ENCODE measurements around the gene PACS2.
A peak's percentile ranks its signal among the peaks of the same experiment; 100 is the strongest.

The PACS2 gene

DNA sequence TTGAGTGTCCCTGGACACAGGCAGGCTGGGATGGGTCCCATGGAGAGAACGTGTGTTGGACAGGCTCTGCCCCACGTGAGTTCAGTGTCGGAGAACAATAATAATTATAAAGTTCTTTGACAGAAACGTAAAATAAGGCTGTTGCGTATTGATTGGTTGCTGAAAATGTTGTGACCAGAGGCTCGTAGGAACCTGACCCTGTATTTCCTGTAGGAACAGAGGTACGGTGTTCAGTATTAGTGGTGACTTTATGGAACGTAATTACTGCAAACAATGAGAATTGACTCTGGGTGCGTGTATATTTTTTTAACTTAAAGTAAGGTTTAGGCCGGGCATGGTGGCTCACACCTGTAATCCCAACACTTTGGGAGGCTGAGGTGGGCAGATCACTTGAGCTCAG is 112.9 kb downstream of the PACS2 start:
- DNase-seq: no peak

DNA sequence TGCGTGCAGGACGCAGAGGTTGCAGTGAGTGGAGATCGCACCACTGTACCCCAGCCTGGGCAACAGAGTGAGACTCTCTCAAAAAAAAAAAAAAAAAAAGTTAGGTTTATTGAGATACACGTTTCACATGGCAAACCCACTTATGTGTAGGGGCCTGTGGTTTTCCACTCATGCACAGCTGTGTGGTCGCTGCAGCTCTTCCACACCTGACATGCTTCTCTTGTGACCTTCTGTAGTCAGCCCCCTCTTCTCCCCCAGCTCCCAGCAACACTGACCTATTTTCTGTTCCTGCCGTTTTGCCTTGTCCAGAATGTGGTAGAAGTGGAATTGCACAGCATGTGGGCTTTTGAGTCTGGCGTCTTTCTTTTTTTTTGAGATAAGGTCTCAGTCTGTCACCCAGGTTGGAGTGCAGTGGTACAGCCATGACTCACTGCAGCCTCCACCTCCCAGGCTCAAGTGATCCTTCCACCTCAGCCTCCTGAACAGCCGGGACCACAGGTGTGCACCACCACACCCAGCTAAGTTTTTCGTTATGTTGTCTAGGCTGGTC is 113.5 kb downstream of the PACS2 start:
- DNase-seq: no peak

DNA sequence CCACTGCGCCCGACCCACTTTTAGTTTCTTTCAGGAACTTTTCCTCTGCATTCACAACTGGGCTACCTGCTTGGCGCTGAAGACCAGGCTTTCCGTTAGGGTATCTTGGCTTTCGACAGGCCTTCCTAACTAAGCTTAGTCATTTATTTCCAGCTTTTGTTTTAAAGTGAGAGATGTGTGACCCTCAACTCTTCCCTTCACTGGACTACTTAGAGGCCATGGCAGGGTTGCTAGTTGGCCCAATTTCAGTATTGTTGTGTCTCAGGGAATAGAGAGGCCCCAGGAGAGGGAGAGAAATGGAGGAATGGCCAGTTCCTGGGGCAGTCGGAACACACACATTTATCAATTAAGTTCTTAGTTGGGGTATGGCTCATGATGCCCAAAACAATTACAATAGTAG is 115.5 kb downstream of the PACS2 start:
- no peak for DNase-seq

DNA sequence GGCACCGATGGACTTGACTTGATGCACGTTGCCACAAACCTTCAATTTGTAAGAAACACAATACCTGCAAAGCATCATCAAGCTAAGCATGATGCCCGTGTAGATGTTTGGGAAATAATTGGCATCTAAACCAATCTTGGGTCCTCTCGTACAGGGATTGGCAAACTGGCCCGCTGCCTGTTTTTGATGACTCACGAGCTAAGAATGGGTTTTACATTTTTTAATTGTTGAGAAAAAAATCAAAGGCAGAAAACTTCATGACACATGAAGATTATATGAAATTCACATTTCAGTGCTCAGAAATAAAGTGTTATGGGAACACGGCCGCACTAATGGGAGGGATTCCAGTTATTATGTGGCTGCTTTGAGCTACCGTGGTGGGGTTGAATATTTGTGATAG is 116.0 kb downstream of the PACS2 start:
- DNase-seq: no peak

DNA sequence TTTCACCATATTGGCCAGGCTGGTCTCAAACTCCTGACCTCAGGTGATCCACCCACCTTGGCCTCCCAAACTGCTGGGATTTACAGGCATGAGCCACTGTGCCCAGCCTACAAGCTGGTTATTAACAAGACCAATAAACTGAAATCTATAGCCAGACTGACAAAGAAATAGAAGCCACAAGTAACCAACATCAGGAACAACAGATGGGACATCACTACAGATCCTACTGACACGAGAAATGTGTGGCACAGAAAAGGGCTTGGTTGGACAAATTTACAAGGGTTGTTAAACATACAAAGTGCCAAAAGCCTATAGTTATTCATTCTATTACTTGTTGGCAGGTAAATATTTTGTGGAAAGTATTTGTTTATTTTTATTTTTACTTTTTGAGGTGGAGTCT is 116.7 kb downstream of the PACS2 start:
- DNase-seq: no peak

DNA sequence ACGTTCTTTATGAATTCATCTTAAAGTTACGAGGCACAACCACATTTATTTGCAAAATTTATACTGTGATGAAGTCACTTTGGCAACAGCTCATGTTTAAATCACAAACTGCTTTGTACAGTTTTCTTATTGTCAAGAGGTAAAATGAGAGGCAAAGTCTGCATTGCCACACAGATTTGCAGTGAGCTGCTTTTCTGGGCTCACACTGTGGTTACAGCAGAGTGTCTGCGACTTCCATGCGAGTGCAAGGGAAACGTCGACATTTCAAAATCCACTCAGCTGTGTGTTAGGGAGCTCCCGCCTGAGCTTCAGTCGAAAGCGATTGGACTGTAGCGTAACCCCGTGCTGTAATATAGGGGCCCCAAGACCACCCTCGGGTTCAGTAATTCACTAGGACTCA is 118.1 kb downstream of the PACS2 start:
- DNase-seq: no peak

DNA sequence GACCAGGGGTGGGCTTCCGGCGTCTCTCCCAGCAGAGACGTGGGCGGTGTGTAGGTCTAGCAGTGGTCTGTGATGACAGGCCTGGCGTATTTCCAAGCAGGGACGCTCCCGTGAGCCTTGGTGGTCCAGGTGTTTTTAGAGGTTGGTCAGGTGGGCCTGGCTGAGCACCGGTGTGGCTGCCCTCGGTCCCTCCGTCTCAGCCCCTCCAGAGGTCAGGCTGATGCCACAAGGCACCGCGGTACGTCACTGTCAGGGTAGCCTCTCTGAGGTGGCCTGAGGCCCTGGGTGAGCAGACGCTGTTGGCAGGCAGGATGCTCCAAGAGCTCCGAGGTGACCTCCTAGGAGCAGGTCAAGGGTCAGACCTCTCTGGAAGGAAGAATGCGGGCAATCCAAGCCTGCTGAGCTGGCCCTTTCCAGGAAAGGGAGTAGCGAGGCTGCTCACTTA is 118.6 kb downstream of the PACS2 start:
- no peak for DNase-seq

DNA sequence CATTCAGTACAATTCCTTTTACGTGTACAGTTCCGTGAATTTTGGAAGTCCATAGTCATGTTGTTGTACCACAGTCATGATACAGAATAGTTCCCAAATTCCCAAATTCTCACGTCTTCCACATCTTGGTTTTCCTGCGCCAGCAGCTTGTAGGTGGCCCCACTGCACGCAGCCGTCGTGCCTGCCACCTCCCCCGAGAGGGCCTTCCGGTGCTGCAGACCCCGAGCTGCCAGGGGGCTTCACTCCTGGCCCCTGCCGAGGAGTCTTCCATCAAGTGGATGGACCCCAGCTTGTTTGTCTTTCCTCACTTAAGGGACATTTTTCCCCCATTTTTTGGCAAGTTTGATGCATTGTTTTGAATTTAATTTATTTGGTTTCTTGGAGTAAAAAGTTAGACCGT is 121.9 kb downstream of the PACS2 start:
- DNase-seq: no peak

DNA sequence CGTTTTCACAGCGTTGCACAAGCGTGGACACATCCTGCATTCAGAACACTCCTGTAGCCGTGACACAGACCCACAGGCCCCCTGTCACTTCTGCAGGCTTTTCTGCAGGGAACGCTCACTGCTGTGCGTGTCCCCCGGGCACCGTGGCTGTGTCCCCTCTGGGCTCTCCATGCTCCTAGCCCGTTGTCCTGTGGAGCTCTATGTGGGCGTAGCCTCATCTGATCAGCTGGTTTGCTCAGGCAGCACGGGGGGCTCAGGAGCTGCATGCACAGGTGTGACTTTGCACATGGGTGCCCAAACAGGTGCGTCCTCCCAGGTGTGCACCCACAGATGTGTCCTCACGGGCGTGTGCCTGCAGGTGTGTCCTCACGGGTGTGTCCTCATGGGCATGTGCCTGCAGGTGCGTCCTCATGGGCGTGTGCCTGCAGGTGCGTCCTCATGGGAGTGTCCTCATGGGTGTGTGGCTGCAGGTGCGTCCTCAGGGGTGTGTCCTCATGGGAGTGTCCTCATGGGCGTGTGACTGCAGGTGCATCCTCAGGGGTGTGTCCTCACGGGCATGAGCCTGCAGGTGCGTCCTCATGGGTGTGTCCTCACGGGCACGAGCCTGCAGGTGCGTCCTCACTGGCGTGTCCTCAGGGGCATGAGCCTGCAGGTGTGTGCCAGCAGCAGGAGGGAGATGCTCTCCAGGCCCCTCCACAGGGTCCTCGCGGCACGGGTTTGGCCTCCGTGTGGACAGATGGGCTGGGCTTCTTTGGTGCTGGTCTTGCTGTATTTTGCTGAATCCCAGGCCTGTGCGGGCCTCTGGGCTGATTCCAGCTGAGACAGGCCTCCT is 122.6 kb downstream of the PACS2 start:
- no peak for DNase-seq

DNA sequence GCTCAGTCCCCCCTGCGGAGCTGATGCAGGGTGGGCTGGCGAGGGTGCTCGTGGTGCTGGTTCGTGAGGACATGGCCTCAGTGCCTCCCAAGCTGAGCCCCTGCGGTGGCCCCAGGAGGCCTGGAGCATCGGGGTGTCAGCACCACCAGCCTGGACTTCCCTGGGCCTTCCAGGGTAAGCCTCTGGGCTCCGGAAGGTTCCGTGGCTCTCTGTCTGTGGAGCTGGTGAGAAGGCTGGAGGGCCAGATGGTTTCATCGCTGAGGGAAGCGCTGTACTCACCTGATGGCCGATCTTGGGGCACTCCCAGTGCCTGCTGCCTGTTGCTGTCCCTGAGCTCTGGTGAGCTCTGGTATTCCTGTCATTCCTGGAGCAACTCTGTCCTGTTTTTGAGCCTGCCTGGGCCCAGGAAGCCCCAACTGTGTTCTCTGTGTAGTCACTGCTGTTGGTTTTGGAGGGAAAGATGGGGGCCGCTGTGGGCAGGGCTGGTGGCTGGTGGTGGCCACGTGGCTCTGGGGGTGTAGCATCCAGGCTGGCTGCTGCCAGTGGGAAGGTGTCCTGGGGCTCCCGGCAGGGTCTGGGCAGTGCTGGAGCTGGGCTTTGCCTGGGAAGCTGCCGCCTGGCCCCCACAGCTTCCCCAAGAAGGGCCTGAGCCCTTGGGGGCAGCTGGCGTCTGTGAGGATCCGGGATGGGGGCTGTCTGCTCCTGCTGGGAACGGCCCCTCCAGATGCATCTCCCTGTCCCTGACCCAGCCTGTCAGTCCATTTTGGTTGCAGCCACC is 123.4 kb downstream of the PACS2 start:
- DNase-seq: no peak

DNA sequence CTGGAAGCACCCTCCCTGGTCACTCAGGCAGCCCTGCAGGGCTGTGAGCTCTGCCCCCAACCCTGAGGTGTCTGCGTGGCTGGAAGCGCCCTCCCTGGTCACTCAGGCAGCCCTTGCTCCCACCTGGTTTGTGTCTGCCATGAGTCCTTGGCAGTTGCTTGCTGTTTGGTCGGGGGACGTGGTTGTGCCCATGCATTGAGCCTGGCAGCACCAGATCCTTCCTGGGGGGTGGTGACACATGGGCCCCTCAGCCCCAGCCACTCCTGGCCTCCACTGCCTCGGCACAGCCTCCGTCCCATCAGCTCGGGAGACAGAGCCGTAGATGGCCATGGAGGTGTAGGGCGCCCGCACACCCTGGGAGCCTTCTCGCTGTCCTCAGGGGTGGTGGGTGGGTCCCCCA is 124.6 kb downstream of the PACS2 start:
- DNase-seq: no peak

DNA sequence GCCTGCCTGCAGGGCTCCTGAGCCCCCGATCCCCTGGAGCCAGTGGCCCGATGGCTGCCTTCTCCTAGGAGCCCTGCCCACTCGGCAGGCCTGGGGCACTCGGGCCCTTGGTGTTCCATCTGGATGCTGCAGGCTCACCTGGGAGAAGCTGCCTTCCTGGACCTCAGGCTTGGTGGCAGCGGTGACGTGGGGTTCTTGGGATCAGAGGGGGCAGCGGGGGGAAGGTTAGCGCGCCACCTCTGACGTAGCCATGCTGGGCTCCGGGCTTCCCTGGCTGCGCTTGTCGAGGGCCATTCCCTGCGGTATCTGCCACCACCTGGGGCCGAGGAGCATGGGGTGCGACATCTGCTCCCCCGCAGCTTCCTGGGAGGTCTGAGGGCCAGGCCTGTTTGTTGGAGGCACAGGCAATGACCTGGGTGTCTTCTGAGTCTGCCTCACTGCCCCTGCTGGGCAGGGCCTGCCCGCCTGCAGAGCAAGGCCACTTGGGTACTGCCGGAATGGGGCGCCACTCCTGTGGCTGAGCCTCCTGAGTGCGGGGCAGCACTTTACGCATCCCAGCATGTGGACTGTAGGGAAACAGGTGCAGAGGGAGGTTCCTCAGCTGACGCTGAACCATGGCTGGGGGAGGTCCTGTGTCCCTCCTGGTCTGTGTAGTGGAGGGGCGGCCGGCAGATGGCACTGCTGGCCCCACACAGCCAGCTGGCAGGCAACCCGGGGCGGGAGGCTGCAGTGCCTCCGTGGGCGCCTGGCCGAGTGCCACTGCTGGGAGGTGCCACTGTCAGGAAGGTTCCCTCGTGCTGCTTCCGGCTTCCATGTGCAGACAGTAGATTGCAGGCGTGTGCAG is 125.4 kb downstream of the PACS2 start:
- DNase-seq: peak; percentile 22

DNA sequence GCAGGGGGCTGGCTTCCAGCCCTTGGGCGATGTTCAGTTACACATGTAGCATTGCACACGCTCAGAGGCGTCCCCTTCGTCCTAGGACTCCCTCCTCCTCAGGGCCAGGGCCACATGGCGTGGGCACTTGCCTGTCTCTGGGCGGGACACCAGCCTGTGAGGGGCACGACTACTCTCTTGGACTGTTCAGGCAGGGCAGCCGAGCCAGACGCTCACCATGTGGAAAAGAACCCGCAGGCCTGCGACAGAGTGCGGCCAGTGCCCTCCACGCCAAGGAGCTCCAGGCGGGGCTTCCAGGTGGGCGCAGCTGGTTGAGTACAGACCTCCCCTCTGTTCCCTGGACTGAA is 126.0 kb downstream of the PACS2 start:
- DNase-seq: no peak

DNA sequence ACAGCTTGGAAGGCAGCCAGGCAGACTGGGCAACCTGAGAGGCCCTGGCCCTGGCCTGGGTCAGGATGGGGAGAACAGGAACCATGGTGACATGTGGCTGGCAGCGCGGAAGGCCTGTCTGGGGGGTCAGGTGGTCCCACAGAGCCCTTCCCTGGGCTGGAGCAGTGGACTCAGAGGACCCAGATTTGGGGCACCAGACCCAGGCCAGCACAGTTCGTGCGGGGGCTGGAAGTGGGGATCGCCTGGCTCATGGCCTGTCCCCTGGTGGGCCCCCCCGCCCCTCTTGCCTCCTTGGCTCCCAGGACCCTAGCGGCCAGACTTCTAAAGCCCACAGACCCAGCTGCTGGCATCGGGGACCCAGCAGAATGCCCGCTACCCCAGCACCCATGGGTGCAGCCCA is 126.4 kb downstream of the PACS2 start:
- DNase-seq: no peak

DNA sequence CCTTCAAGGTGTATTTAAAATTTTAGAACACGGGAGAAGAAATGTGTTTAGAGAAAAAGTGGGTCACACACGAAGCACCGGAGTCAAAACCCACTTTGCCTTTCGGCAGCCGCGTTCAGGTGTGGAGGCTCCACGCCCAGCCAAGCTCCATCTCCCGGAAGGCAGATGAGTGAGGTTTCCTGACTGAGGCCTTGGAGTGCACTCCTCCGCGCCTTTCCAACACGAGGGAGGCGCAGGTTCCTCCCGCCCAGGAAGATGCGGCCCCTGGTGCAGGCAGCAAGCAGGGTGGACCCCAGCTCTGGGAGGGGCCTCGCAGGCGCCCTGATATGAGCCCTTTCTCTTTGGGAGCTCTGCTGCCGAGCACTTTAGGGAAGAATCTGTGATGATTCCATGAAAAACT is 127.6 kb downstream of the PACS2 start:
- DNase-seq: no peak

DNA sequence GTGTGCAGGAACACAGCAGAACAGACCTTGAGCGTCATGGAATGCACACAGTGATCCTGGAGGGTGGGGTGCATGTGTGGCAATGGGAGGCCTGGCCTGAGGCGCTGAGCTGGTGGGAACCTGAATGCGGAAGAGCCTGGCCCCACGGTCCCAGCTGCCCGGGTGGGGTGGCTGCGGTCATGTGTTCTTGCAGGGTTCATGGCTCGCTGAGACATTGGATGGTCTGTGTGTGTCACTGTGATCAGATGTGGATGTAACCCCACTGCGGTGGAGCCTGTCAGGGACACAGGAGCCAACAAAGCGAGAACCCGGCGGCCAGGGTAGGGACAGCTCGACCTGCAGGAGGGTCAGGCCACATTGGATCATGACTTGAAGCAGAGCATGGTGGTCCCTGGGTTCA is 128.3 kb downstream of the PACS2 start:
- no peak for DNase-seq

DNA sequence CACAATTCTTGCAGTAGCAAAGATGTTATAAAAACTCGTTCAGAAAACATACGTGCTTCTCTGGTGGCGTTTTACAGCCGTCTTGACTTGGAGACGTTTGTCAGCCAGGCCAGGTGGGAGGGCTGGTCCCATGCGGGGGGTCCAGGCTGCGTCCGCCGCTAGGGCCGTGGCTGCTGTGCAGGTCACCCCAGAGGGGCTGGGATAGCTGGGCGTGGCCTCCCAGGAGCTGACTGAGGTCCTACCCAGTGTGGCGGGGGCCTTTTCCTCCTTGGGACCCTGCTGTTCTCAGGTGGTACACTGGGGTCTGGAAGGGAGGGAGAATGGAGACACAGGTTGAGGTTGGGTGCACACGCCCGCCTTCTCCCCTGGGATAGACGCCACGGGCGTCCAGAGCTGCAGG is 130.3 kb downstream of the PACS2 start:
- no peak for DNase-seq

DNA sequence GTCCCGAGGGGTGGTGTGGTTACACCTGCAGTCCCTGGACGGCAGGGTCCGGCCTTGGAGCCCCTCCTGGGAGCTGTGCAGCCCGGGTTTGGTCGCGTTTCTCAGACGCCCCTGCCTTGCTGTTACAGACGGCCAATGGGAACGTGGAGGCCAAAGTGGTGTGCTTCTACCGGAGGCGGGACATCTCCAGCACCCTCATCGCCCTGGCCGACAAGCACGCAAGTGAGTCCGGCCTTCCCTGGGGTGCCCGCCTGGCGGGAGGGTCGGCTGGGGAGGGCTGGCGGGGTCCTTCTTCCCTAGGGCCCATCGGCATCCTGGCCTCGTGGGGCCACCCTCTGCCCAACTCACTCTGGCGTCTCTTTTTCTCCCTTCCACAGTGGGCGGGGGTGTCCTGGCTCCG is 130.7 kb downstream of the PACS2 start:
- DNase-seq: no peak

DNA sequence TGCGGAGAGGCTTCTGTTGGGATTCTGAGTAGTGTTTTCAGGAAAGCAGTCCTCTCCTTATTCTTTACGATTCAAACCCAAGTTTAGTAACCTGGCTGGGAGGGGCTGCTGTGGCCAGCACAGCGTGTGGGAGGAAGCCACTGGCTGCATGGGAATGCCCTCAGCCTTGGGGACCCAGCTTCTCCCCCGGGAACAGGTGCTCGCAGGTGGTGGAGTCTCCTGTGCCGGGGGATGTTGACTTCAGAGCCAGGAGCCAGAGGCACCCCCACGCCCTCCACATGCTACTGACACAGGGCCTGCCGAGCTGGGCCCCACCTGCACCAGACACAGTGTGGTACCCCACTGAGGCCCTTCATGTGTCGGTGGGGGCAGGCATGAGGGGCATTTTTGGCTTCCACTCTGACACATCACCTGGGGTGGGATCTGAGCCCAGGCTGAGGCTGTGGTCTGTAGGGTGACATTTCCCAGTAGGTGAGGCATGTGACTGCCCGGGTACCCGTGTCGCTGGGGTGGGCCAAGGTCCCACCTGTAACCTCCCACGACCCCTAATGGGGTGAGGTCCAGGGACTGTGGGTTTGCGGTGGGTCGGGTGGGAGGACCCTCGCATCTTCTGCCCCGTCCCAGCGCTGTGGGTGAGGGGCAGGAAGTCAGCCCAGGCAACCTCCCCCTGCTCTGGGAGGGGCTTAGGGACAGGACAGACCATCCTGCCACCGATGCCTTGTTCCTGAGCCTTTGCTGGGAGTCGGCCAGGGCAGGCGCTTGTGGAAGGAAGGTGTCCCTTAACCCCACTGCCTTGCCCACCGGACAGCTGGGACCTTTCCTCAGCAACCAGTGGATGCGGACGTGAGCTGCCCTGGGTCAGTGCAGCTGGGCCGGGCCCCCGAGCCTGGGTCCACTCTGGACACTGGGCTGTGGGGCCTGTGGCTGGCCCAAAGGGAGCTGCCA is 131.6 kb downstream of the PACS2 start:
- DNase-seq: no peak

DNA sequence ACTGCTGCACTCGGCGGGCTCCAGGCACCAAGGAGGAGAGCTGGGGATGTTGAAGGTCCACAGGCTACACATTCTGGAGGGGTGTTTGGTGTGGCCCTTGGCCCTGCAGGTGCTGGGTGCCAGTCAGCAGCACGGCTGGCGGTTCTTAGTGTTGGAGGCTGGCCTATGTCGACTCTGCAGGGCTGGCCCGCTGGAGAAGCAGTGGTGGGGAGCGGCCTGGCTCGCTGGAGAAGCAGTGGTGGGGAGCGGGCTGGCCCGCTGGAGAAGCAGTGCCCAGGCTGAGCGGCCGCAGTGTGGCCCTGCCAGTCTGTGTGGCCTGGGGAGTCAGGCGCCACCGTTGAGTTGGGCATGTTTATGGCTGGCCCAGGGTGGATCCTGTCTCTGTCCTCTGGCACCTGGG is 132.4 kb downstream of the PACS2 start:
- DNase-seq: no peak

Measured in NCI-H2029 (cell line).